ENCODE measurements around the gene MBP.

MBP gene

GRCh38 chr18:77042583-77042982 lies 90.0 kb downstream of the MBP start:
- no peak for TF ChIP-seq MAX (IDR thresholded peaks at IDR 0.05; ENCODE audit: low read depth, low read length)
- TF ChIP-seq CTCF (IDR thresholded peaks at IDR 0.05; ENCODE audit: low read depth, low read length): no peak
- TF ChIP-seq POLR2A (IDR thresholded peaks at IDR 0.05; ENCODE audit: extremely low read depth, insufficient read length): no peak
- no peak for TF ChIP-seq MYC (IDR thresholded peaks at IDR 0.05; ENCODE audit: low read depth, low read length)
- no peak for DNase-seq (ENCODE audit: low read depth)
- no peak overlapping the region for H3K4me3 ChIP-seq (ENCODE audit: low read depth, low read length)

- TF ChIP-seq CTCF (IDR thresholded peaks at IDR 0.05; ENCODE audit: low read depth, low read length): no peak
- no peak for TF ChIP-seq MYC (IDR thresholded peaks at IDR 0.05; ENCODE audit: low read depth, low read length)
- DNase-seq (ENCODE audit: low read depth): no peak
- no peak overlapping the region for H3K4me3 ChIP-seq (ENCODE audit: low read depth, low read length)
Observed at GRCh38 chr18:77039196-77040130, 93.1 kb downstream of the MBP start.

DNA sequence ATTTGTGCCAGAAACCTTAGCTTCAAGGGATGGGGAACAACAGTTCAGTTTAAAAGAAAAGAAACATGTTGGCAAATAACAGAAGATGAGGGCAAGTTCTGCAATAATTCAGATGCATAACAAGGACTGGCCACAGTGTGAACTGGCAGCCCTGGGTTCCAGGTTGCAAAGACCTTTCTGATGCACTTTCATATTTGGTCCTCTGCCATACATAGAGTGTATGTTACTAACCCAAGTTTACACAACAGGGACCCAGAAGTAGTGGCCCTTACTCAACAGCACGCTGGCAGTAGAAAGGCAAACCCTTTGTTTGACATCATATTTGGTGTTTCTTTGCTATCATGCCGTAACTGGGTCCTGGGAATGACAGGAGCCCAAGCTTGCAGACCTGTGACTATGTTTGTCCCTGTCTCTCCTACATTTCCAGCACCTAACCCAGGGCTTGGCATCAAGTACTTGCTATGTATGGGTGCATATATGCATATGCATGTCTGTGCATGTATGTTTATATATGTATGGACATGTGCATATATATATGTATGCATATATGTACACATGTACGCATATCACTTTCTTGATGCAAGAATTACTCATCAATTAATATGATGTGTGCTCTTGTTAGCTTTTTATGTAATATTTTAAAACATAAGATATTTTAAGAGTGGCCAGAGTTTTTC lies 94.3 kb downstream of the MBP start:
- no peak overlapping the region for H3K4me3 ChIP-seq (ENCODE audit: low read depth, low read length)
- no peak for TF ChIP-seq CTCF (IDR thresholded peaks at IDR 0.05; ENCODE audit: low read depth, low read length)
- TF ChIP-seq POLR2A (IDR thresholded peaks at IDR 0.05; ENCODE audit: extremely low read depth, insufficient read length): no peak
- no peak for TF ChIP-seq MYC (IDR thresholded peaks at IDR 0.05; ENCODE audit: low read depth, low read length)
- no peak for TF ChIP-seq MAX (IDR thresholded peaks at IDR 0.05; ENCODE audit: low read depth, low read length)
- DNase-seq (ENCODE audit: low read depth): no peak

- H3K4me3 ChIP-seq (ENCODE audit: low read depth, low read length): no peak overlapping the region
- TF ChIP-seq CTCF (IDR thresholded peaks at IDR 0.05; ENCODE audit: low read depth, low read length): no peak
- no peak for TF ChIP-seq MYC (IDR thresholded peaks at IDR 0.05; ENCODE audit: low read depth, low read length)
- no peak for TF ChIP-seq POLR2A (IDR thresholded peaks at IDR 0.05; ENCODE audit: extremely low read depth, insufficient read length)
- no peak for TF ChIP-seq MAX (IDR thresholded peaks at IDR 0.05; ENCODE audit: low read depth, low read length)
- no peak for DNase-seq (ENCODE audit: low read depth)
Observed at GRCh38 chr18:77037567-77037966, 95.0 kb downstream of the MBP start.

- TF ChIP-seq CTCF (IDR thresholded peaks at IDR 0.05; ENCODE audit: low read depth, low read length): no peak
- no peak for TF ChIP-seq MYC (IDR thresholded peaks at IDR 0.05; ENCODE audit: low read depth, low read length)
- TF ChIP-seq POLR2A (IDR thresholded peaks at IDR 0.05; ENCODE audit: extremely low read depth, insufficient read length): no peak
- TF ChIP-seq MAX (IDR thresholded peaks at IDR 0.05; ENCODE audit: low read depth, low read length): no peak
- no peak overlapping the region for H3K4me3 ChIP-seq (ENCODE audit: low read depth, low read length)
- DNase-seq (ENCODE audit: low read depth): no peak
Observed at GRCh38 chr18:77035380-77036187, 97.0 kb downstream of the MBP start.
